SIG-M5 (cell line): ENCODE results near the gene TMTC4.

Source experiments
- DNase-seq: peaks from one replicate; lab custom pipeline; 2025; lab: John Stamatoyannopoulos, UW

The TMTC4 gene

GRCh38 chr13:100665403-100665802, 9.2 kb downstream of the TMTC4 start:
- no peak for DNase-seq

DNA sequence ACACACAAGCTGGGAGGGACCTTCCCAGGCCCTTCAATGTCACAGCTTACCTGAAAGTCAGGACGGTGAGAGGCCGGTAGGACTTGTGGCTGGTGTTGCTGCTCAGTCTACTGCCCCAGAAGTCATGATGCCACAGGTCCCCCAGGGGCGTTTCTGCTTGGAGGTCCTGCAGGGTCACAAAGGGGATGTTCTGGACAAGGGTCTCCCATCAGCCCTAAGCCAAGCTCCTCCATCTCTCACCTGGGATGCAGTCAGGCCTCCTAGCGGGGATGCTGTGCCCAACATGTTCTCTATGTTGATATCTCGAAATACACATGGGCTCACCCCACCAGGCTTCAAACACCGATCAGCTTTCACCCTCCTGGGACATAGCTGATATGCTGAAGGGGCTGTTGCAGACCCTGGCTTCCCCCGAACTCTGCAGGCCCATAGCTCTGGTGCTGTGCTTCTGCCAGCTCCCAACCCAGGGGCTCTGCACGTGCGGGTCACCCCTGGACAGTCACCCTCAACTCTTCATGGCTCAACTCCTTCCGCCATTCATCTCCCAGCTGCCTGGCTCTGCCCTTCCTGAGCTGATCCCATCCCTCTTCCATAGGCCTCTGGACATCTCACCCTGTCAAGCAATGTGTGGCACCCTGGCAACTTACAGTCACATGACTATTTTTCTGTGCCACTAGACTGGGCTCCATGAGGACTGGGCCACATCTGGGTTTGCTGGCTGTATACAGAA, 10.3 kb downstream of the TMTC4 start:
- DNase-seq: no peak

DNA sequence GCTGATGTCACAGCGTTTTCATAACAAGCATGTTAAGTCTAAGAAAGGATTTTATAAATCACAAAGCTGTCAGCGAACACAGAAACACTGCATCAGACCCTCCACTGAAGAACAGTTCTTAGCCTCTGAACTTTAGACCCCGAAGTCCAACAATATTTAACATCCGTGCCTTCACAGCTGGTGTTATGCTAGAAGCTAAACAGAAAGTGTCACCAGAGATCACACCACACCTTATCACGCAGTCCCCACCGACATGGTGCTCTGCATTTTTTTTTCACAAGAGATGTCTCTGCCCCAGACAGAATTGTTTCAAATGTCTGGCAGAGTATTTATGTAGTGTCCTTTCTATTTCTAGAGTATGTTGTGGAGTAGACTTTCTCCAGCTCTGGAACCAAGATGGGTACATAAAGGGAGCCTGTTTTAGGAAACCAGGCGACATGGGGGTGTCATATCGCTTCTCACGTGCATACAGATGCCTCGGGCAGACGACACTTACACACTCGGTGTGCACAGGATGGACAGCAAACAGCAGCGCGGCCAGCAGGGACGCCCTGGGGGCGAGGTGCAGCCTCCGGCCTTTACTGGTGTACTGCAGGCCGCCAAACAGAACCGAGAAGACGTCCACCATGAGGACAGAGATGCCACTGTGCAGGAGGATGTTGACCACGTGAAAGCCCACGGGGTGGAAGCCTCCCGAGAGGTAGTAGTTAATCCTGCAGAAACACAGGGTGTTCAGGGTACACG, 12.0 kb downstream of the TMTC4 start:
- DNase-seq: no peak

DNA sequence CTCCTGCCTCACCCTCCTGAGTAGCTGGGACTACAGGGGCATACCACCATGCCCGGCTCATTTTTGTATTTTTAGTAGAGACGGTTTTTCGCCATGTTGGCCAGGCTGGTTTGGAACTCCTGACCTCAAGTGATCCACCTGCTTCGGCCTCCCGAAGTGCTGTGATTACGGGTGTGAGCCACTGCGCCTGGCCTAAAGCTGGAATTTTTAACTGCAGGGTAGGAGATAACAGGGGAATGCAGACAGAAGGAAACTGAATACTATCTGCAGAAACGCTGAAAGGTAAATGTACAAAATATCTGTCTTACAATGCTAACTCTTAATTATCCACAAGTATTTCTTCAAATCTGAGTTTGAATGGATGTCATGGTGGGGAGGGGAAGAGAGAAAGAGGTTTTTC, 13.8 kb downstream of the TMTC4 start:
- DNase-seq: no peak

- no peak for DNase-seq
These were observed 15.0 kb downstream of the TMTC4 start for GRCh38 chr13:100659578-100659977.

DNA sequence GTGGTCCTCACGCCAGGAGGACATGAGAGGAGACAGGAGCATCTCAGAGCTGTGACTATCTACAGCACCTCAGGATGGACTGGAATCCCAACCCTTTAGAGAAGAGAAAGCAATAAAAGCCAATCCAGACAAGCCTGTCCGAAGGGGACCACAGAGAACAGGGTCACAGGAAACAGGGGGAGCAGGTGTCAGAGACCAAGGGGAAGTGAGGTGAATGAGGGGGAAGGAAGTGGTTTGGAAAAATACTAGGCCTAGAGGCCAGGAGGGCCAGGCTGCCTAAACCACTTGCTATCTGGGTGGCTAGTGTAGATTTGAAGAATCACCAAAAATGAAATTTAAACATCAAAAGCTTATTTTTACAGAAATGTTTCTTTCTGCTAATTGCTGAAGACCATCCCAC, 16.2 kb downstream of the TMTC4 start:
- no peak for DNase-seq

GRCh38 chr13:100657881-100658315, 16.7 kb downstream of the TMTC4 start:
- no peak for DNase-seq

- DNase-seq: no peak
These were observed 22.1 kb downstream of the TMTC4 start for GRCh38 chr13:100652510-100652909.

DNA sequence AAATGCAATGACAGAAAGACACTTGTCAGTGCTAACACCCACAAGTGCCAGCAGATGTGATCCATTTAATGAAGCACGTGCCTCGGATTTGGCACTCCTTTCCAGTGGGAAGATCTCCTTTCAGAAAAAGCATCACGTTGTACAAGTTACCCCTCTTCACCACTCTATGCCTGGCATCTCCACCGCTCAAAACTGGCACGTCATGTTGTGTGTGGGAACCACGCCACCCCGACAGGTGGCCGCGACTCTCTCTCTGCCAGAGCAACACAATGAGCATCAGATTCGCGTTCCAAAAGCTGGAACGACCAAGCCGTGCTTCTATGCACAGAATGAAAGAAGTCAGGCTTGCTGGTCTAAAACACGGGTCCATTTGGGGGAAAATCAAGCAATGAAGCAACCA, 24.3 kb downstream of the TMTC4 start:
- no peak for DNase-seq

GRCh38 chr13:100648354-100648753, 26.2 kb downstream of the TMTC4 start:
- no peak for DNase-seq

GRCh38 chr13:100646871-100647270, 27.7 kb downstream of the TMTC4 start:
- no peak for DNase-seq

DNA sequence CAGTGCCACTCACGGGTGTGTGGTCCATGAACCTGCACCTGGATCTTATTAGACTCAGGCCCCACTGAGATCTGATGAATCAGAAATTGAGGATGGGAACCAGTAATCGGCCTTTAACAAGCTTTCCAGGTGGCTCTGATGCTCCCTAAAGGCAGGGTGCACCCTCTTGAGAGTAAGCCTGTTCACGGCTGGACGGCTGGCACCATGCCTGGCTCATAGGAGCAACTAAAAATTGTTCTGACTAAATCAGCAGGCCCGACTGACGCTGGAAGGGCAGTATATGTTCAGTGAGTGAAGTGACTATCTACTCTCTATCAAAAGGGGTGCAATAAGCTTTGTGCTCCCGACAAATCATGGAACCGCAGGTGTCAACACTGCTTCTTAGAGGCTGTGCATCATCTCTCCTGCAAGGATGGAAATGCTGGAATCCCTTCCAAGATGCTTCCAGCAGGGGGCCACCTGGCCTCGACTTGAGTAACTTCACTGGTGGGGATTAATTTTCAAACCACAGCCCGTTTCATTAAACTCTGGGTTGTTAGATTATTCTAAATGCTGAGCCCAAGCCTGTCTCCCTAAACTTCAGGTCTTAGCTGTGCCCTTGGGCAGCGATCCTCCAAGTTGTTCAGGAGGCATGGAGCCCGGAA, 28.4 kb downstream of the TMTC4 start:
- no peak for DNase-seq

GRCh38 chr13:100645382-100645781, 29.2 kb downstream of the TMTC4 start:
- no peak for DNase-seq

DNA sequence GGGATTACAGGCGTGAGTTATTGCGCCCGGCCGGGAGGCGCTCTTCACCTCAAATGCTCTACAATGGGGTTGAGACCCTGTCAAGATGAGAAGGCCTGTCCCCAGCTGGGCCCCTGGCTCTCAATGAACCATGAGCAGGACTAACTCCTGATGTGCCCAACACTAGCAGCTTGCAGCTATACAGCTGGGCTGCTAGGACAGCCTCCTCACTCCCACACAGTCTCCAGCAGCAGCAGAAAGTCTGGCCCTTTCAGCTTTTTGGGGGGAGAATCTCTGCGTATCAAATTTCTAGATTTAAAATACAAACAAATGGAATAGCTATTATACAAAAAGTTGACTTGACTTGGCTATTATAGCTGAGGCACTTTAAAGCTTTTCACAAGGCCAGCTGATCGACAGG, 30.2 kb downstream of the TMTC4 start:
- DNase-seq: no peak

- DNase-seq: no peak
These were observed 36.8 kb downstream of the TMTC4 start for GRCh38 chr13:100637796-100638195.

DNA sequence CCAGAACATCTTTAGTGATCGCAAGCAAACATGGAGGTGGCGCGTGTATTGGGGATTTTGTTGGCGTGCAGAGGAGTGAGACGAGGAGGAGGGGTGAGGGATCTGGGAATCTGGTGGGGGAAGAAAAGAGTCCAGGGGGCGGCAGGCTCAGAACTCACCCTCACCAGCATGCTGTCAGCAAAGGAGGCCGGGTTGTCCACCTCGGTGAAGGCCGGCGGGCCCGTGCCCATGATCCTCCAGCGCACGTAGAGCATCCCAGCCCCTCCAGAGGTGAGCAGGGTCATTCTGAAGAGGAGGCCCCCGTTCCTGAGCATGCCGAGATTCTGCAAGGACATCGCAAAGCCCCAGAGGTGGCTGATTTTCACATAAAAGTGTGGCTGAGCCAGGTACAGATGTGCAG, 37.2 kb downstream of the TMTC4 start:
- no peak for DNase-seq

DNA sequence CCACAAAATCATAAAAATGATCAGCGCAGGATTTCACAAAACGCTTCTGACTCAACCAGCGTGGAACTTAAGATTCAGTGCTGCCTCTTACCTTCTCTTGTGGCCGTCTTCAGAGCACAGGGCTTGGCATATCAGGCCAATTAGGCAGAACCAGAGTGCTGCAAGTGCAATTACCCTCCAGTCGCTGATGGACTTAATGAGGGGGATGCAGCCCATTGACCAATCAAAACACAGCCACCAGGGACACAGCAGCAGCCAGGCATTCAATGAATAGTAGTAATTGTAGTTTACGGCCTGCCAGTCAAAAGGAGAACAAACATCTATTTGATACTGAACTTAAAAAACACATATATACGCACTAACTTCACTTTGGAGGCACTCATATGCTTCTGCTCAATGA, 38.2 kb downstream of the TMTC4 start:
- DNase-seq: no peak

DNA sequence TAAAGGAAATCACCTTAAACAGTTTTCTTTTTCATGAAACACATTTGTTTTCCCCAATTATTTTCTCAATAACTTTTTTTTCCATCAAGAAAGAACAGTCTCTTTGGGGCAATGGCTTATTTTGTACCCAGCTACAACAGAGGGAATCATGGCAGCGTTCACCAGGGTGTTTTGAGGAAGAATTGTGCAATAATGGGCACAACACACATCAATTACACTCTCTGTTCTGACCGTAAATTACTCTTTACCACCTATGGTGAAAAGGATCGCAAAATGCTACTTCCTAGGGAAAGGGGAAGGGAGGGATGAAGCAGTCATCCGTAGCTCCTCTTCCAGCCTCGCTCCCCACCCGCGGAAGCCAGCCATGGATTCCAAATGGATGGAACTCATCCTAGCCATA, 38.6 kb downstream of the TMTC4 start:
- DNase-seq: no peak

DNA sequence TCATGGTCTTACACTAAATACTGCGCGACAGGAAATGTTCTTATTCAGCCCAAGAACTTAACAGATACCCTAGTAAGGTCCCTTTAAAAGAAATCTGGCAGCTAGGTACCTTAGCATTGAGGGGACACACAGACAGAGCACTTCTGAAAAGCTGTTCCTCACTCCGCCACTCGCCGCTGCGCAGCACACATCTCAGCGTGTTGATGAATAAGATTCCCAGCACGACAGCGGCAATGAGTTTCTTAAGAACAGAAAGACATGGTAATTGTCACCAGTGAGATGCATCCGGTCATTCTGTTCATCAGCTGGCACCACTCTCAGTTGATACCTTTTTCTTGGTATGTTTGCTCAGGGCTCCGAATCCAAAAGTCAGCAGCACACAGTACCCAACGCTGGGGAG, 39.9 kb downstream of the TMTC4 start:
- DNase-seq: no peak

GRCh38 chr13:100633461-100633860, 41.1 kb downstream of the TMTC4 start:
- DNase-seq: no peak

- no peak for DNase-seq
These were observed 44.0 kb downstream of the TMTC4 start for GRCh38 chr13:100630555-100630954.

DNA sequence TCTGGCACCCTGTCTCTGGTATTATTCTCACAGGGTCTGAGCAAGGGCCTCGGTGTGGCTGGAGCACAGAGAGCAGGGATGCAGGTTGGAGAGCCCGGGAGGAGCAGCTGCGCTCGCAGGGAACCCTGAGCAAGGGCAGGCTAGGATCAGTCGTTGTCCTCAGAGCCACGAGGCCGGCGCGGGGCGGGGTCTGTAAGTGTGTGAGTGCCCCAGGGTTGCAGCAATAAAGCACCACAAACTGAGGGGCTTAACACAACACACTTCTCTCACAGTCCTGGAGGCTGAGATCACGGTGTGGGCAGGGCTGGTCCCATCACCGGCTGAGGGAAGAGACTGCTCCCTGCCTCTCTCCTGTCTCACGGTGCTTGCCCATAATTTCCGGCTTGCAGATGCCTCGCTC, 47.5 kb downstream of the TMTC4 start:
- no peak for DNase-seq

DNA sequence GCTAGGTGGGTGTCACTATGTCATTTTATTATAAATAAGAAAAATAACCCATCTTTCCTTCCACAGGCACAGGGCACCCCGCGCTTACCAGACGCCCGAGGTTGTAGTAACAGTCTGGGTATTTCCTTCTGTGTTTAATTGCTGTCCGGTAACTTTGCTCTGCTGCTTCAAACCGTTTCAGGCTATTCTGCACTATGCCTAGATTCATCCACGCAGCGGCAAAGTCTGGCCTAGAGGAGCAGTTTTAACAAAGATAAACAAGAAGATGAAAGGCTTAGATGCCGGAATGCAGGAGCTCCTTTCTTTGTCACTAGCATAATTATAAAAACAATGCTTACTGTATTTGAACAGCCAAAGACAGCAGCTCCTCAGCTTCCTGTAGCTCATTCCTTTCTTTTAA, 49.1 kb downstream of the TMTC4 start:
- DNase-seq: no peak
